ENCODE results near the gene NUP188. TPM values are rescaled to one million over a fixed set of nuclear protein-coding genes. Genes with fewer than 3 reads are reported as not detected.

NUP188 gene
- total and polyA plus RNA-seq, 2 of the 13 experiments (the other 11 are each of a cell fraction or from before 2014, with no cell fraction given): 28.0 to 38.5 TPM

DNA sequence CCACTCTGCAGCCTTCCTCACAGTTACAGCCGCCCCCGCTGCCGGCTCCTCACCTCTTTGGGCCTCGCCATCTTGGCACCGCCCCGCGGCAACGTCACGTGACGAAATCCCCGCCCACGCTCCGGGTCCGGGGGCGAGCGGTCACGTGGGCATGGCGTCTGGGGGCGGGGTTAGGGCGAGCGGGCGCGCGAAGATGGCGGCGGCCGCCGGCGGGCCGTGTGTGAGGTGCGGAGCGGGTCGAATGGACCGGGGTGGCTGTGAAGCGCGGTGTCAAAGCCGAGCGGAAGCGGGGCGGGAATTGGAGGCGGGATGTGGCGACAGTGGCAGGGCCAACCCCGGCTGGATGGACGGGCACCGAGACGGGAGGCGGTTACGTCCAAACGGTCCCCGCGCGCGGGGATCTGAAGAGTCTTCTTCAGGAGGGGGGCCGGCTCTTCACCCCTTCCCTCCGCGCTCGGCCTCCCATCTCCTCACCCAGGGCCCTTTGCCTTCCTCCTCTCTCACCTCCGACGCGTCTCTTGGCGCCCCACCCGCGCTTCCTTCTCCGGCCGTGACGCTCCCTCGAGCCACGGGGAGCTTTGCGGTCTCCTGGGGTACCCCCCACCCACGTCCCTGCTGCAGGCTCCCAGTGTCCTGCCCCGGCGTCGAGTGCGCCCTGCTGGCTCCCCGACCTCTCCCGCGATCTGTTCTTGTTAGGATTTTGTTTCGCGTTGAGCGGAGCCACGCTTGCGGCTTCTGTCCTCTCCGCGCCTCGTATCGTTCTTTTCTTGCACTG is at the start of gene NUP188, which contains the start of gene DOLK (continued):
- TF ChIP-seq CSRNP2 (CRISPR knock-in tag; conservative IDR thresholded peaks at IDR 0.05; ENCODE audit: low read depth) (no peak), UBTF (CRISPR knock-in tag; IDR thresholded peaks at IDR 0.05) (peak; percentile 68; the same call in 1 of the 2 replicates), ZNF142 (CRISPR knock-in tag; IDR thresholded peaks at IDR 0.05) (peak; percentile 43; the same call in 1 of the 2 replicates), NCOA2 (CRISPR knock-in tag; IDR thresholded peaks at IDR 0.05) (peak; percentile 41; the same call in 1 of the 2 replicates), CEBPG (CRISPR knock-in tag; IDR thresholded peaks at IDR 0.05) (peak; percentile 60), ATF1 (CRISPR knock-in tag; IDR thresholded peaks at IDR 0.05) (no peak), ZNF746 (CRISPR knock-in tag; IDR thresholded peaks at IDR 0.05) (0 out of 2 replicates have a peak, but pooled peaks have one; percentile 26)
- TF ChIP-seq, protein P1, sequence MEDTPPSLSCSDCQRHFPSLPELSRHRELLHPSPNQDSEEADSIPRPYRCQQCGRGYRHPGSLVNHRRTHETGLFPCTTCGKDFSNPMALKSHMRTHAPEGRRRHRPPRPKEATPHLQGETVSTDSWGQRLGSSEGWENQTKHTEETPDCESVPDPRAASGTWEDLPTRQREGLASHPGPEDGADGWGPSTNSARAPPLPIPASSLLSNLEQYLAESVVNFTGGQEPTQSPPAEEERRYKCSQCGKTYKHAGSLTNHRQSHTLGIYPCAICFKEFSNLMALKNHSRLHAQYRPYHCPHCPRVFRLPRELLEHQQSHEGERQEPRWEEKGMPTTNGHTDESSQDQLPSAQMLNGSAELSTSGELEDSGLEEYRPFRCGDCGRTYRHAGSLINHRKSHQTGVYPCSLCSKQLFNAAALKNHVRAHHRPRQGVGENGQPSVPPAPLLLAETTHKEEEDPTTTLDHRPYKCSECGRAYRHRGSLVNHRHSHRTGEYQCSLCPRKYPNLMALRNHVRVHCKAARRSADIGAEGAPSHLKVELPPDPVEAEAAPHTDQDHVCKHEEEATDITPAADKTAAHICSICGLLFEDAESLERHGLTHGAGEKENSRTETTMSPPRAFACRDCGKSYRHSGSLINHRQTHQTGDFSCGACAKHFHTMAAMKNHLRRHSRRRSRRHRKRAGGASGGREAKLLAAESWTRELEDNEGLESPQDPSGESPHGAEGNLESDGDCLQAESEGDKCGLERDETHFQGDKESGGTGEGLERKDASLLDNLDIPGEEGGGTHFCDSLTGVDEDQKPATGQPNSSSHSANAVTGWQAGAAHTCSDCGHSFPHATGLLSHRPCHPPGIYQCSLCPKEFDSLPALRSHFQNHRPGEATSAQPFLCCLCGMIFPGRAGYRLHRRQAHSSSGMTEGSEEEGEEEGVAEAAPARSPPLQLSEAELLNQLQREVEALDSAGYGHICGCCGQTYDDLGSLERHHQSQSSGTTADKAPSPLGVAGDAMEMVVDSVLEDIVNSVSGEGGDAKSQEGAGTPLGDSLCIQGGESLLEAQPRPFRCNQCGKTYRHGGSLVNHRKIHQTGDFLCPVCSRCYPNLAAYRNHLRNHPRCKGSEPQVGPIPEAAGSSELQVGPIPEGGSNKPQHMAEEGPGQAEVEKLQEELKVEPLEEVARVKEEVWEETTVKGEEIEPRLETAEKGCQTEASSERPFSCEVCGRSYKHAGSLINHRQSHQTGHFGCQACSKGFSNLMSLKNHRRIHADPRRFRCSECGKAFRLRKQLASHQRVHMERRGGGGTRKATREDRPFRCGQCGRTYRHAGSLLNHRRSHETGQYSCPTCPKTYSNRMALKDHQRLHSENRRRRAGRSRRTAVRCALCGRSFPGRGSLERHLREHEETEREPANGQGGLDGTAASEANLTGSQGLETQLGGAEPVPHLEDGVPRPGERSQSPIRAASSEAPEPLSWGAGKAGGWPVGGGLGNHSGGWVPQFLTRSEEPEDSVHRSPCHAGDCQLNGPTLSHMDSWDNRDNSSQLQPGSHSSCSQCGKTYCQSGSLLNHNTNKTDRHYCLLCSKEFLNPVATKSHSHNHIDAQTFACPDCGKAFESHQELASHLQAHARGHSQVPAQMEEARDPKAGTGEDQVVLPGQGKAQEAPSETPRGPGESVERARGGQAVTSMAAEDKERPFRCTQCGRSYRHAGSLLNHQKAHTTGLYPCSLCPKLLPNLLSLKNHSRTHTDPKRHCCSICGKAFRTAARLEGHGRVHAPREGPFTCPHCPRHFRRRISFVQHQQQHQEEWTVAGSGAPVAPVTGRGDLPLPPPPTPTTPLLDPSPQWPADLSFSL (CRISPR knock-in tag; IDR thresholded peaks at IDR 0.05): no peak
- TF ChIP-seq, protein P2, sequence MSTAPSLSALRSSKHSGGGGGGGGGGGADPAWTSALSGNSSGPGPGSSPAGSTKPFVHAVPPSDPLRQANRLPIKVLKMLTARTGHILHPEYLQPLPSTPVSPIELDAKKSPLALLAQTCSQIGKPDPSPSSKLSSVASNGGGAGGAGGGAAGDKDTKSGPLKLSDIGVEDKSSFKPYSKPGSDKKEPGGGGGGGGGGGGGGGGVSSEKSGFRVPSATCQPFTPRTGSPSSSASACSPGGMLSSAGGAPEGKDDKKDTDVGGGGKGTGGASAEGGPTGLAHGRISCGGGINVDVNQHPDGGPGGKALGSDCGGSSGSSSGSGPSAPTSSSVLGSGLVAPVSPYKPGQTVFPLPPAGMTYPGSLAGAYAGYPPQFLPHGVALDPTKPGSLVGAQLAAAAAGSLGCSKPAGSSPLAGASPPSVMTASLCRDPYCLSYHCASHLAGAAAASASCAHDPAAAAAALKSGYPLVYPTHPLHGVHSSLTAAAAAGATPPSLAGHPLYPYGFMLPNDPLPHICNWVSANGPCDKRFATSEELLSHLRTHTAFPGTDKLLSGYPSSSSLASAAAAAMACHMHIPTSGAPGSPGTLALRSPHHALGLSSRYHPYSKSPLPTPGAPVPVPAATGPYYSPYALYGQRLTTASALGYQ (CRISPR knock-in tag; IDR thresholded peaks at IDR 0.05): no peak

Measured in HepG2 (cell line).